Measurements from ENCODE around the gene MMP25.

MMP25 gene

DNA sequence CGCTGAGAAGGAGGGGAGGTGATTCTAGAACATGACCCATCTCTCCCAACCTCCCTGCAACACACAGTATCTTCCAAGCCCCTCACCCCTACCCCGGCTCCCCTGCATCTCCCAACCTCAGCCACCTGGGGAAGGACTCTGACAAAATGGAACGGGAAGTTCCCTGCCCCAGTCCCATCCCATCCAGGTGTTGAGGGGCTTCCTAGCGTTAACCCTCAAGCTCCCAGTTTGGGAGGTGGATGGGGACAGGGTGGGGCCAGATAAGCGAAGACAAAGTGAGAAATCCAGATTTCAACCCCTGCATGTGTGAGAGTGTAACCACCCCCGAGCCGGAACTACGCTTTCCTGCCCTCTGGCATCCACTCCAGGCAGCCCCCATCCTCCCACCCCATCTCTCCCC lies 50.9 kb downstream of the MMP25 start:
- FAIRE-seq, result no peak

DNA sequence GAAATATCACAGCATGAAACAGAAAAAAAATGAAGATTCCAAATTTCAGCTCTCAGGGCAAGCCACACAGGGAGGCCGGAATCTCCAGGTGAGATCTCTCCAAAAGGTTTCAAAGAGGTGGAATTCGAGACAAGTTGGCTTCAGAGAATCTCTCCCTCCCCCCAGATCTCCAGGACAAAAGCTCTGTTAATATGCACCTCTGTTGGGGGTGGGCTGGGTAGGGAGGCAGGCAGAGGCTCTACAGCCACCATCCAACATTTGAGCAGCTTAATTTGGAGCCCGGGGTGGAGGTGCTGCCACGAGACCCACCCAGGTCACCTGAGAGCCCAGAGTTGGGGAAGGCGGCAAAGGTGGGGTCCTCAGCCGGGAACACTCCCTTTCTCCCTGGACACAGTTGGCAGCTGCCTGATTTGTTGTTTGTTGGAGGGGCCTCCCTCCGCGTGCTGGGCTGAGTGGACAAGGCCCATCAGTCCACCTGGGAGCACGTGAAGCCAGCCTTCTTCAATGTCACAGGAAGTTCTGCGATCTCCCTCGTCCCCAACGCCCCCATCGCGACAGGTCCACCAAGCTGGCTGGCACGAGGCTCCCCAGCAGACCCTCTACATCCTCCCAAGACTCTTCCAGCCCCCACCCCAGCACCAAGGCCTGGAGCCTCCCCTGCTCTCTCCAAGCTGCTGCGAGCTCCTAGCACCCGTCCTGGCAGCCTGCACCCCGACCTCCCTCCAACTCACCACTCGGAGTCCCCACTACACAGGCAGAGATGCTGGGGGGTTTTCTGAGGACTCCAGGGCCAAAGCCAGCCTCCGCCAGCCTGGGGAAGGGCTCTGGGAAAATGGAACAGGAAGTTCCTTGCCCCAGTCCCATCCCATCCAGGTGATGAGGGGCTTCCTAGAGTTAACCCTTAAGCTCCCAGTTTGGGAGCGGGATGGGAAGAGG lies 52.4 kb downstream of the MMP25 start, which contains the start of gene ZSCAN10:
ZSCAN10 (minus strand) TSS at position 836 of the 936 bp plus-strand sequence. CDS start 6,357 bp downstream, outside the sequence.
- no peak for FAIRE-seq

- no peak for FAIRE-seq
These were observed 53.0 kb downstream of the MMP25 start for GRCh38 chr16:3099395-3099731.

- FAIRE-seq, result peak; percentile 54
These were observed 53.6 kb downstream of the MMP25 start for GRCh38 chr16:3099732-3100499.

DNA sequence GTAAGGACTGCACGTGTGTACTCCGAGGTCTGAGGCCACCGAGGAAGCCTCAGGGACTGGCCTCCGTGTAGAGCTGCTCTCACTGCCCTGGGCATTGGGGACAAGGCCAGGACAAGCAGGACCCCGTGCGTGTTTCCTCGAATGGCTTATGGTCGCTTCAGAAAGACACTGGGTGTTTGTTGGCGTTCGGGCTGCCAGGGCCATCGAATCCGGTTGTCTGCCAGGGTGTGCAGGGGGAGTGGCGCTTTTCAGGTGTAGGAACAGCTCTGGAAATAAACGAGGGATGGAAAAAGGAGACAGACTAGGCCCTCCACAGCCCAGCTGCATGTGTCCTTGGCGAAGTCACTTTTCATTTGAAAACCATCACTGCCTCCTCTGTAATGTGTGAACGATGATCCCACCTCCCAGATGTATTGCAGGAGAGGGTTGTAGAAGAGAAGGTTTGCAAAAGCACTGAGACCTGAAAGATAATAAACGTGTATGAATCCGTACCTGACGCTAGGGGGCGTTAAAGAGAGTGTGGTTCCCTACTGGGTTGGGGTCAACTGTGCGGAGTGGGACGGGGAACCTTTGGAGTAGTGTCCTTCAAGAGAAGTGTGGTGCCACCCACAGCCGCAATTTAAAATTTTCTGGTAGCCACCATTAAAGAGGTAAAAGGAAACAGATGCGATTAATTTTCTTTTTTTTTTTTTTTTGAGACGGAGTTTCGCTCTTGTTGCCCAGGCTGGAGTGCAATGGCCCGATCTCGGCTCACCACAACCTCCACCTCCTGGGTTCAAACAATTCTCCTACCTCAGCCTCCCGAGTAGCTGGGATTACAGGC lies 54.9 kb downstream of the MMP25 start:
- FAIRE-seq, result no peak

GRCh38 chr16:3101841-3102470 lies 55.6 kb downstream of the MMP25 start:
- no peak for FAIRE-seq

DNA sequence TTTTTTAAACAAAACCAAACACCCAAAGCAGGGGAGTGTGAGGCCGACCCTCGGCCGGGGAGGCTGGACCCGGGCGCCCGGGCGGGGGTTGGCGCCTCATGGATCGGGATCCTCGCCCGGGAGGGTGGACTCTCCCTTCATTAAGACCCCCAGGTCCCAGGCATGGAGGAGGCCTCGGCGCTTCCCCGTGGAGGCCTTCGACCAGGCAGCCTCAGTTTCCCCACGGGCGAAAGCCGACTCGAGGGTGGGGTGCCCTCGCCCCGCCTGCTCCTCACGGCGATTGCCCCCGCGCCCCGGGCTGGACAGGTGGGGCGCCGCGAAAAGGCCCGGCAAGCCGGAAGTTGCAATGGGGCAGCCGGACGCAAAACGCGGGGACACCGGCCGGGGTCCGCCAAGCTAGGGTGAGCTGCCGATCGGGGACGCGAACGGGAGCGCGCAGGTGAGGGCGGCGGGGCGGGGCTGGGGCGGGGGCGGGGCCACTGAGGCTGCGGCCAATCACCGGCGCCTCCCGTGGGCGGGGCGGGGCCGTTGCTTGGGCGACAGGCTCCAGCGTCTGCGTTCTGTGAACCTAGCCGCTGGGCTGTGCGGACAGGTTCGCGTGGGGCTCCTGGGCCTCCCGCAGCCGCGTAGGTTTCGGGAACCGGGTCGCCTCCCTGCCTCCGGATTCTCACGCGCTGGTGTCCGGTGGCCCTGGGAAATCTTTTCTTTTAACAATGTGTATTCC lies 60.0 kb downstream of the MMP25 start:
- no peak for FAIRE-seq

All from G401.6 (cell line).